ENCODE results near the gene LMNA.

GRCh38 chr1:156153362-156153761 is 38.9 kb downstream of the LMNA start, which contains the start of gene SEMA4A:
- TF ChIP-seq CTCF (IDR thresholded peaks at IDR 0.05), result no peak
- no peak for TF ChIP-seq POLR2A (IDR thresholded peaks at IDR 0.05)
